HG02973 (cell line): ENCODE measurements around the gene PRKN.
"Not testable (repeated sequence)": the region's sequence is repeated elsewhere in the genome, so short reads cannot be mapped to it uniquely, and the experiment has no call there.

Experiments
- ATAC-seq: cut with Tn5 transposase; IDR thresholded peaks from one replicate; pipeline ENCODE4 v1.9.1; 2021; ENCODE audit warnings: moderate library complexity; ENCODE audit not compliant: unreplicated experiment

PRKN gene

DNA sequence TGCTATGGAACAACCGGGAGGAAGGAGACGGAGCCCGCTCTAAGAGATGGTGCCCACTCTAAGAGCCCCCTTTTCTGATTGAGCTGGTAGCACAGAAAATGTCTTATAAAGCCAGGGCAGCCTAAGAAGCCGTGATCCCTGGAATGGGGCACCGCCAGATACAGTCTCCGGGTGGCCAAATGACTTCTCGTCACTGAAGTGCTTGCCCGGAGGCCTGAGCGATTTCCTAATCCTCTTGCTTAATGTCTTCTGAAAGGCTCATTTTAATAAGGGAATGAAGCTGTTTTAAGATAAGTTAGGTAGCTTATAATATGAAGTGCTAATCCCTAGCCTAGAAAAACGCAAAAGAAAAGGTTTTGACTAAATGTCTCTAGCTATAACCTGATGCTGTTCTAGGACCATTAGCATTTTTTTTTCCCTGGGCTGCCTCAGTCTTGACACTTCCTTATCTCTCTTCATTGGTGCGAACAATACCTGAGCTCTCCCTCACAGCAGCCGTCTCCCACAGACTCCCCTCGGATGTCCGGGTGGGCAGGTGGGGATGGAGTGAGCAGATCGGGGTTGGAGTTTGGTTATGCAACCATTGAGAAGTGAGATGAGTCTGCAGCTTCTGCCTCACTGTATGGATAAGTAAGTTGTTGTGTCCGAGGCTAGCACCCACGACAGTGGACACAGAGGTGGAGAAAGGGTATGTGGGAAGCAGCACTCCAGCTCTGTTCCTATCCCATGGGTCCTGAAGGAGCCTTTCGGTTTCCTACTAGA, 894.3 kb downstream of the PRKN start:
- no peak for ATAC-seq

DNA sequence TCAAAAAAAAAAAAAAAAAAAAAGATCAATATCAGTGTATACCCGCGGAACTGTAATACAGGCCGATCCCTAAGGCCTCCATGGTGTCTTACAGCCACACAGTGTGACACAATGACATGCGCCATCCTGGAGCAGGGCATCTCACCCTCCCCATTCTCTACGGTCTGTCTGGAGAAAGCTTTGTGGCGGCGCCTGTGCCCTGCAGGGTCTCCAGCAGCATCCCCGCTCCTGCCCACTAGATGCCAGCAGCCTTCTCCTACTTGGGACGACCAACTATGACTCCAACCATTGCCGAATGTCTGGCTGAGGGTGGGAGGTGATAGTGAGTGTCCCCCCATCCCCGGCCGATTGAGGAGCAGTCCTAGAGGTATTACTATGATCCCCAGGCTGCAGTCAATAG, 894.9 kb downstream of the PRKN start:
- no peak for ATAC-seq

GRCh38 chr6:161830866-161831616, 896.5 kb downstream of the PRKN start:
- no peak for ATAC-seq

- no peak for ATAC-seq
Observed at GRCh38 chr6:161829291-161829729, 898.3 kb downstream of the PRKN start.

DNA sequence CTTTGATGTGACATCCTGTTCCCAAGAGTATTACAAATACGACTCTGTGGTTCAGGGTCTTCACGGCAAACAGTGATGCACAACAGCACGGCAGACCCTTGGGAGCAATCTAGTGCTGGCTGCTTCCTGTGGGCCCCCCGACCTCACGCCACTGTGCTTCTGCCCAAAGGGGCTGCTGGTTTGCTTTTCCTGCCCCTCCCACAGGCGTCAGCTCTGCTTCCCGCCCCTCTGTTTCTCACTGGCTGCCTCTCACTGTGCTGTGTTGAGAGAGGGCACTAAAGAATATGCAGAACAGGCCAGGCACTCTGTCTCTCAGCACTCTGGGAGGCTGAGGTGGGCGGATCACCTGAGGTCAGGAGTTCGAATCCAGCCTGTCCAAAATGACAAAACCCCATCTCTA, 899.2 kb downstream of the PRKN start:
- ATAC-seq, result no peak

DNA sequence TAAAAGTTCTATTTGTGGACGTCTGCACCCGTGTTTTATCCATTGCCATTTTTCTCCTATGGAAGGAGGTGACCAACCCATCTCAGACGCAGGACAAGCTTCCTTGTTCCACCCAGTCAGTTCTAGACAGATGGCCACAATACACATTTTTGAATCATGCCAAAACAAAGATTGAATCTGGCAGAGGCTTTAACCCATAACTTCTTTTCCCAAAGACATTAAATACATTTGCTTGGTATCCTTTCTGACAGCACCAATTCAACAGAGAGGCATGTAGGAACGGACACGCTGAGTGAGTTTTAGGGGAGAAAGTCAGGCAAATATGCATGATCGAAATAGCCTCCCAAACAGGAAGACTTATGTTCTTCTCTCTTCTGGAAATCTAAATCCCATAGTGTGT, 901.1 kb downstream of the PRKN start:
- ATAC-seq, result no peak

GRCh38 chr6:161822204-161822603, 905.4 kb downstream of the PRKN start:
- not testable (repeated sequence) for ATAC-seq

DNA sequence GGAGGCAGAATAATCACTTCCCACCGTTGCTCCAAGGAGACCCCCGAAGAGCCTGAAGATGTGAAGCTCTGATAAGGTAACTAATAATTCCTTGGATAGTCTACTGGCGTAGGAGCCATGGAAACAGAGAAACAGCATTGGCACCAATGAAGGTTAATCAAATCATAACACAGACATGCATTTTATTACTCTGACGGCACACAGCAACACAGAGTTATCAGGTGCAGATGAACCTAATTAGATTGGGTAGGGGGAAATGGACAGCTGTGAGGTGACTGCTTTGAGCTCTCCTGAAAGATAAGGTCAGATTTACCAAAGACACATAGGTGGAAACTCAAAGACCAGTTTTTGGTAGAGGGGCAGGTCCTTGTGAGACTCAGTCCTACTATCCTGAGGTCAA, 909.7 kb downstream of the PRKN start:
- ATAC-seq, result no peak

DNA sequence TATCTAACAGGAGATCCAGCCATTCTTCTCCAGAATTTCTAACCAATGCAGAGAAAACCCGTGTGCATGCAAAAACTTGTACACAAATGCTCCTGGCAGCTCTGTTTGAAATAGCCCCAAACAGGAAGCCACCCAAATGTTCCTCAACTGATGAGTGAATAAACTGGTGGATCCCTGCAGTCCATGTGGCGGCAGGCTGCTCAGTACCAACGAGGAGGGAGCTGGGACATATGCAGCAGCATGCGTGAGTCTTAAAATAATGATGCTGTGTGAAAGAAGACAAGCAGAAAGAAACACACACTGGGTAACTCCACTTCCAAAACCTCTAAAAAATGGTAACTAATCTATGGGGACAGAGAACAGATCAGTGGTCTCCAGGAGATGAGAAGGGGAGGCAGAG, 911.6 kb downstream of the PRKN start:
- no peak for ATAC-seq

- ATAC-seq, result no peak
Observed at GRCh38 chr6:161813156-161813555, 914.4 kb downstream of the PRKN start.

GRCh38 chr6:161809971-161810370, 917.6 kb downstream of the PRKN start:
- ATAC-seq, result no peak

- no peak for ATAC-seq
Observed at GRCh38 chr6:161804838-161805237, 922.7 kb downstream of the PRKN start.

DNA sequence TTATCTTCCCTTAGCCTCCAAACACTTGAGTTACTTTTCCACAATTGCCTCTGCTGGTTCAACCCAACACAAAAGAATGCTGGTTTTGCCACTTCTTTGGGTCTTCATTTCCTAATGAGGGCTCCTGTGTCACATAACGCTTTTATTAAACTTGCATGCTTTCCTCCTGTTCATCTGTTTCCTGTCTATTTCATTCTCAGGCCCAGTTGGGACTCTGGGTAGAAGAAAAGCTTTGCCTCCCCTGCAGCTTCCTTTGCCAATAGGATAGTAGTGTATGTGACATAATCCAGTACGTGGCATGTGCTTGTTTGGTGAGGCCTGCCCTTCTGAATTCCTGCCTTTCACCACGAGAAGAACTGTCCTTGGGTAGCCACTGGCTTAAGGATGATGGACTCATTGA, 924.4 kb downstream of the PRKN start:
- ATAC-seq, result no peak

DNA sequence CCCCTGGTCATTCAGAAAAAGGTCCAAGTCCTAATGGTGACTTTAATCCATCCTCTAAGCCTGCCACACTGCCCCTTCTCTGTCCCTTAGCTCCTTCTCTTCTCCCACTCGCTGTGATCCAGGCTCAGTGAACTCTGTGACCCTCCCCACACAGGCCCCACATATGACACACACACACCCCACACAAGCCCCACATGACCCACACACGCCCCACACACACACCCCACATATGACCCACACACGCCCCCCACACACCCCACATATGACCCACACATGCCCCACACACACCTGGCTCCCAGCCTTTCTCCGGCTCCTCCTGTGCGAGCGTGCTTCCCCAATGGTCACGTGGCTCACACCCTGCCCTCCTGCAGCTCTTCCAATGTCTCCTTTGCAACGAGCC, 925.3 kb downstream of the PRKN start:
- no peak for ATAC-seq

- no peak for ATAC-seq
Observed at GRCh38 chr6:161798844-161799394, 928.6 kb downstream of the PRKN start.

- no peak for ATAC-seq
Observed at GRCh38 chr6:161796681-161797080, 930.9 kb downstream of the PRKN start.

GRCh38 chr6:161792851-161793493, 934.6 kb downstream of the PRKN start:
- ATAC-seq, result no peak

- ATAC-seq, result no peak
Observed at GRCh38 chr6:161788531-161788930, 939.0 kb downstream of the PRKN start.

GRCh38 chr6:161772176-161772575, 955.4 kb downstream of the PRKN start:
- no peak for ATAC-seq

DNA sequence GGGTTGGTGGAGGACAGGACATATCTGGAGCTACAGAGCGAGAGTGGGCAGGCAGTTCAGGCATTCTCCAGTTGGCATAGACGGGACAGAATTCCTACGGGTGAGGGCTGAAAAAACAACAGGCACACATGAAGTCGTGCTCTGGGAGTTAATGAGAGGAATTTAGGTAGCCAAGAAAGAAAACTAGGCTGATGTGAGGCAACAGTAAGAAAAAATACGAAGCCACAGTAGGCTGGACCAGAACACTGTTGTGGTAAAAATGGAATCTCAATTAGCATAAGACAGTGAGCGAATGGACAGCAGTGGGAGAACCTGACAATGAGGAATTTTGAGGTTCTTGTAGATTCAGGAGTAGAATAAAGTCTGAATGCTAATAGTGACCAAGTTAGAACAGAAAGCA, 965.6 kb downstream of the PRKN start:
- ATAC-seq, result no peak

DNA sequence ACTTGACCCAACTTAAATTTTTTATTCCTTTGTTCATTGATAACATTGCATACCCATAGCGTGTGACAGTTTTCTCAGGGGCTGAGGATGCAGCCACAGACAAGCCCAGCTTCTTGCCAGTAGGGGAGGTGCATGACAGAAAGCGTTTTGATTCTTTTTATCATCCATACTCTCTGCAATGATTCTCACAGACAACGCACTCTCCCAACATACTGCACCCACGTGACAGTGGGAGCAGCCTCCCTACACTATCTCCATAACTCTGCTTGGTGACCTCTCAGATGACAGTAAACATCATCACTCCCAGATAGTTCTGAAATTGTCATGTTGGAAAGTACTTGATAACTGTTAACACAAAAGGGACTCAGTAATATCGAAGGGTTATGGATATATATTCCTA, 972.5 kb downstream of the PRKN start:
- ATAC-seq, result no peak

- no peak for ATAC-seq
Observed at GRCh38 chr6:161750686-161751085, 976.9 kb downstream of the PRKN start.
